Ectodermal cell (in vitro differentiated cells): ENCODE data around the gene ATCAY.
"Not testable (repeated sequence)": the region's sequence is repeated elsewhere in the genome, so short reads cannot be mapped to it uniquely, and the experiment has no call there.

Experiments
- H3K27ac ChIP-seq: 2 replicates; pipeline ENCODE4 v1.7.0; 2013; ENCODE audit warnings: mild to moderate bottlenecking, low read depth, low read length; ENCODE audit not compliant: insufficient read depth, poor library complexity, severe bottlenecking
- H3K27me3 ChIP-seq: 2 replicates; pipeline ENCODE4 v1.7.0; 2013; ENCODE audit warnings: mild to moderate bottlenecking, low read length; ENCODE audit not compliant: insufficient read depth, control insufficient read depth, poor library complexity, severe bottlenecking
- H3K36me3 ChIP-seq: one replicate; pipeline ENCODE4 v1.7.0; 2013; ENCODE audit warnings: low read length; ENCODE audit not compliant: control insufficient read depth, insufficient read depth
- H3K4me1 ChIP-seq: one replicate; pipeline ENCODE4 v1.7.0; 2013; ENCODE audit warnings: low read length; ENCODE audit not compliant: control insufficient read depth, insufficient read depth
- H3K4me3 ChIP-seq: 2 replicates; pipeline ENCODE4 v1.7.0; 2013; ENCODE audit warnings: low read depth, low read length, control low read depth; ENCODE audit not compliant: insufficient read depth
- H3K9me3 ChIP-seq: 2 replicates; pipeline ENCODE4 v1.7.0; 2013; ENCODE audit warnings: mild to moderate bottlenecking, low read length, moderate library complexity; ENCODE audit not compliant: control insufficient read depth
- WGBS, 2 experiments: methylation state at CpG; one replicate each; pipeline ENCODE4 v1.1.7; 2013; ENCODE audit warnings: missing lambda C conversion rate in 2 of 2; 5-methylcytosine and 5-hydroxymethylcytosine counted together

The ATCAY gene

GRCh38 chr19:3874695-3875094 lies 5.8 kb upstream of the ATCAY start:
- WGBS, 2 experiments, result 83 to 88% methylated on average over 13 of the region's 13 CpGs
- not testable (repeated sequence) for H3K4me1 ChIP-seq, H3K27ac ChIP-seq, H3K9me3 ChIP-seq, H3K4me3 ChIP-seq, H3K36me3 ChIP-seq
- peaks cover 36% of the 10 kb centered on the region for H3K27me3 ChIP-seq

DNA sequence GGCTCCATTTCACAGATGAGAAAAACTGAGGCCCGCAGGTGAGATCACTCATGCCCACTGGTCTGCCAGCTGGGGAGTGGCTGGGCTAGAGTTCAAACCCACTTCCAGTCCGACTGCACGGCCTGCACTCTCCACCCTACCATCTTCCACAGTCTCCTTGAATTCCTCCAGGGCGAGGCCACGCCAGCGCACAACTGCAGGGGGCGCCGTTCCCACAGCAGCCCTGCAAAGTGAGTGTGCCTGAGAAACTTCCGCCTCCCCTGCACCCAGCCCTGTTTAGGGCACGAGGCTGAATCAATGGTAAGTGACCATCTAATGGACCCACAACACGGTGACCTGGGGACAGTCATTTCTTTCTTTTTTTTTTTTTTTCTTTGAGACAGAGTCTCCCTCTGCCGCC lies 829 bp upstream of the ATCAY start:
- H3K9me3 ChIP-seq, result no peaks in the 10 kb centered on the region
- no peak overlapping the region for H3K4me3 ChIP-seq
- peaks cover 33% of the 10 kb centered on the region for H3K27me3 ChIP-seq
- H3K36me3 ChIP-seq, result no peaks in the 10 kb centered on the region
- peaks cover 4% of the 10 kb centered on the region for H3K4me1 ChIP-seq
- 71 to 72% methylated on average over 12 of the region's 12 CpGs for WGBS, 2 experiments
- H3K27ac ChIP-seq, result no peak overlapping the region

- 1 to 2% methylated on average over 30 to 31 of the region's 31 CpGs for WGBS, 2 experiments
- H3K4me3 ChIP-seq, result peak overlapping the region; percentile 54
- H3K4me1 ChIP-seq, result peaks cover 4% of the 10 kb centered on the region
- H3K9me3 ChIP-seq, result no peaks in the 10 kb centered on the region
- no peak overlapping the region for H3K27ac ChIP-seq
- no peaks in the 10 kb centered on the region for H3K36me3 ChIP-seq
- H3K27me3 ChIP-seq, result peaks cover 33% of the 10 kb centered on the region
Measured at GRCh38 chr19:3881272-3882040, 971 bp downstream of the ATCAY start.

DNA sequence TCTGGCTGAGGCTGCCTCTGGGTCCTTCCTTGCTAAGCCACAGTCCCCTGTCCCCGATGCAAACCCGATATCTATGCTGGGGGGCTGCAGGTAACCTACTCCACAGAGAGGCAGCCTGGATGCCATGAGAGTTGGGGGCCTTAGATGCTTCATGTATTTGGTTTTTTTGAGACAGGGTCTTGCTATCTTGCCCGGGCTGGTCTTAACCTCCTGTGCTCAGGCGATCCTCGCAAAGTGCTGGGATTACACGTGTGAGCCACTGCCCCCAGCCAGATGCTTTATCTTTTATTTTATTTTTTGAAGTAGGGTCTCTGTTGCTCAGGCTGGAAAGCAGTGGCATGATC lies 1.5 kb downstream of the ATCAY start:
- H3K27me3 ChIP-seq, result peaks cover 33% of the 10 kb centered on the region
- no peaks in the 10 kb centered on the region for H3K36me3 ChIP-seq
- peak overlapping the region; percentile 54 for H3K4me3 ChIP-seq
- H3K4me1 ChIP-seq, result peaks cover 4% of the 10 kb centered on the region
- no peaks in the 10 kb centered on the region for H3K9me3 ChIP-seq
- no peak overlapping the region for H3K27ac ChIP-seq
- 36 to 39% methylated on average over 6 of the region's 6 CpGs for WGBS, 2 experiments

DNA sequence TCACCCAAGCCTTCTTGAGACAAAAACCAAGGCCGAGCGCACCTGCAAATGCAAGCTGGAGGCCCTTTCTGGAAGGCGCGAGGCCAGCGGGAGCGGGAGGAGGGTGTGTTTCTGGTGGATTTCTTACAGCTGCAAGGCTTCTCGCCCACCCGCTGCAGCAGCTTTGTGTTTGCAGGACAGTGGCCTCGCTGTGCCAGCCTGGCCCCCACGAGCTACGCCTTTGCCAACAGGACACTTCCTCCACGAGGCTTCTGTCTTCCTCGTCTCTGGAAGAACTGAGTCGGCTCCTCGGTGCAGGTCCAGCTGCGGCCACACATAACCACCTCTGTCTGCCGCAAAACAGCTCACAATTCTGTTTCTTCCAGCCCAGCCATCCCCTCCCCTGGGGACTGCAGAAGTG lies 10.1 kb downstream of the ATCAY start:
- Histone ChIP-seq H3K9me3 (no peaks in the 10 kb centered on the region), H3K27ac (no peak overlapping the region), H3K4me3 (no peak overlapping the region), H3K27me3 (no peaks in the 10 kb centered on the region), H3K4me1 (no peaks in the 10 kb centered on the region), H3K36me3 (no peaks in the 10 kb centered on the region)
- WGBS, 2 experiments, result 93 to 94% methylated on average over 17 of the region's 17 CpGs

DNA sequence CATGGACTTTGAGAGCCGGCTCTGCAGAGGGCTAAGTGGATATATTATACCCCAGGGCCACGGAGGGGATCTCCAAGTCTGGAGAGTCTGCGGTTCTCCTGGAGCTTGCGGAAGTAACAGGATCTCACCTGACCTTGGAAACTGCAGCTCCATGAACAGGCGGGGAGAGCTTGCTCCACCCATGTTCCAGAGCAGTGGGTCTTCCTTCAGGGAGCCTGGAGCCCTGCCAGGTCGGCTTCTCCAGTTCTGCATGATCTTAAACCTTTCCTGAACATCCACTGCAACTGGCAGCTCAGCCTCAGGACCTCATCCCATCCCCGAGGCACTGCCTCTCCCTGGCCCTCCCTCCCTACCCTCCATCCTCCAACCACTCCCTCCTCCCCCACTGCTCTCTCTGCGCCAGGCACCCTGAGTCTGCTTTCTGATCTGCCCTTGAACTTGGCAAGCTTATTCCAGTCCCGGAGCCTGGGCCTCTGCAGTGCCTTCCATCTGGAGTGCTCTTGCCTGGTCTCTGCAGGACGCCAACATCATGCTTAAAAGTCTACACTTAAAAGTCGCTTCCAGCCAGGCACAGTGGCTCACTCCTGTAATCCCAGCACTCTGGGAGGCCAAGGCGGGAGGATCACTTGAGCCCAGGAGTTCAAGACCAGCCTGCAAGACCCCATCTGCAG lies 13.2 kb downstream of the ATCAY start:
- Histone ChIP-seq H3K36me3 (peaks cover 8% of the 10 kb centered on the region), H3K27me3 (no peaks in the 10 kb centered on the region), H3K4me3 (no peak overlapping the region), H3K9me3 (no peaks in the 10 kb centered on the region), H3K4me1 (no peaks in the 10 kb centered on the region), H3K27ac (no peak overlapping the region)
- WGBS, 2 experiments, result 91 to 92% methylated on average over 12 of the region's 12 CpGs

- H3K36me3 ChIP-seq, H3K9me3 ChIP-seq, H3K4me3 ChIP-seq, H3K27me3 ChIP-seq, H3K27ac ChIP-seq, H3K4me1 ChIP-seq: not testable (repeated sequence)
- 96 to 98% methylated on average over 5 of the region's 5 CpGs for WGBS, 2 experiments
Measured at GRCh38 chr19:3894959-3895358, 14.5 kb downstream of the ATCAY start.

DNA sequence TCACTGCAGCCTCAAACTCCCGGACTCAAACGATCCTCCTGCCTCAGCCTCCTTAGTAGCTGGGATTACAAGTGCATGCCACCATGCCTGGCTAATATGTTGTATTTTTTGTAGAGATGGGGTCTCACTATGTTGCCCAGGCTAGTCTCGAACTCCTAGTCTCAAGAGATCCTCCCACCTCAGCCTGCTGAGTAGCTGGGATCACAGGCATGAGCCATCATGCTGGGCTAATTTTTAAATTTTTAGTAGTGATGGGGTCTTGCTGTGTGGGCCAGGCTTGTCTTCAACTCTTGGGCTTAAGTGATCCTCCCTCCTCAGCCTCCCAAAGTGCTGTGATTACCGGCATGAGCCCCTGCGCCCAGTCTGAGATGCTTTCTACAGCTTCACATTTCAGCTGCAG lies 15.3 kb downstream of the ATCAY start:
- peaks cover 9% of the 10 kb centered on the region for H3K36me3 ChIP-seq

DNA sequence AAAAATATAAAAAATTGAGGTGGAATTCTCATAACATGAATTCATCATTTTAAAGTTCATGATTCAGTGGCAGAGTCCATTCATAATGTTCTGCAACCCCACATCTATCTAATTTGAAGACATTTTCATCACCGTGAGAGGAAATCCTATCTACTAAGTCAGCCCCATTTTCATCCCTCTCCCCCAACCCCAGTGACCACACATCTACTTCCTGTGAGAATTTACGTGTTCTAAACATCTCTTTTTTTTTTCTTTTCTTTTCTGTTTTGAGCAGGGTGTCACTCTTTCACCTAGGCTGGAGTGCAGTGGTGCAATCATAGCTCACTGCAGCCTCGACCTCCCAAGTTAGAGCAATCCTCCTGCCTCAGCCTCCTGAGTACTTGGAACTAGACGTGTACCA lies 17.5 kb downstream of the ATCAY start:
- H3K9me3 ChIP-seq, result no peaks in the 10 kb centered on the region
- H3K27ac ChIP-seq, result no peak overlapping the region
- H3K36me3 ChIP-seq, result peaks cover 12% of the 10 kb centered on the region
- no peak overlapping the region for H3K4me3 ChIP-seq
- H3K4me1 ChIP-seq, result no peaks in the 10 kb centered on the region
- WGBS, 2 experiments, result 91 to 93% methylated on average over 4 of the region's 4 CpGs
- H3K27me3 ChIP-seq, result no peaks in the 10 kb centered on the region

More for the DNA sequence above, 15.3 kb downstream of the ATCAY start:
- 94 to 98% methylated on average over 5 of the region's 5 CpGs for WGBS, 2 experiments
- no peak overlapping the region for H3K27ac ChIP-seq
- no peaks in the 10 kb centered on the region for H3K9me3 ChIP-seq
- no peaks in the 10 kb centered on the region for H3K4me1 ChIP-seq
- no peaks in the 10 kb centered on the region for H3K27me3 ChIP-seq
- H3K4me3 ChIP-seq, result no peak overlapping the region

- Histone ChIP-seq H3K4me1 (no peaks in the 10 kb centered on the region), H3K36me3 (peaks cover 12% of the 10 kb centered on the region), H3K27ac (no peak overlapping the region), H3K27me3 (no peaks in the 10 kb centered on the region), H3K9me3 (no peaks in the 10 kb centered on the region), H3K4me3 (no peak overlapping the region)
- 94% methylated on average over 3 of the region's 3 CpGs for WGBS, 2 experiments
Measured at GRCh38 chr19:3898426-3898825, 17.9 kb downstream of the ATCAY start.
